Measurements from ENCODE around the gene SYTL2.

The SYTL2 gene

GRCh38 chr11:85762226-85762625 lies 48.7 kb downstream of the SYTL2 start:
- Histone ChIP-seq H3K27ac (ENCODE audit: low read depth, low read length, severe bottlenecking) (no peak overlapping the region), H3K4me1 (ENCODE audit: control insufficient read depth, insufficient read depth, low read length, poor library complexity, severe bottlenecking) (peaks cover 9% of the 10 kb centered on the region), H3K36me3 (ENCODE audit: control insufficient read depth, insufficient read depth, low read length) (no peaks in the 10 kb centered on the region), H3K9me3 (ENCODE audit: control insufficient read depth, low read length) (no peaks in the 10 kb centered on the region), H3K4me3 (ENCODE audit: extremely low read depth, insufficient read depth, low read length, poor library complexity, severe bottlenecking) (no peak overlapping the region)
- 92 to 93% methylated on average over 1 of the region's 1 CpG for WGBS, 2 experiments (ENCODE audit: insufficient coverage in 2 of 2)

- Histone ChIP-seq H3K27ac (ENCODE audit: low read depth, low read length, severe bottlenecking) (no peak overlapping the region), H3K4me1 (ENCODE audit: control insufficient read depth, insufficient read depth, low read length, poor library complexity, severe bottlenecking) (peaks cover 9% of the 10 kb centered on the region), H3K9me3 (ENCODE audit: control insufficient read depth, low read length) (no peaks in the 10 kb centered on the region), H3K36me3 (ENCODE audit: control insufficient read depth, insufficient read depth, low read length) (no peaks in the 10 kb centered on the region), H3K4me3 (ENCODE audit: extremely low read depth, insufficient read depth, low read length, poor library complexity, severe bottlenecking) (no peak overlapping the region)
- no CpG with 5 or more reads among the region's 2 CpGs for WGBS, 2 experiments (ENCODE audit: insufficient coverage in 2 of 2)
Measured at GRCh38 chr11:85759915-85760314, 51.0 kb downstream of the SYTL2 start.

- Histone ChIP-seq H3K27ac (ENCODE audit: low read depth, low read length, severe bottlenecking) (no peak overlapping the region), H3K4me3 (ENCODE audit: extremely low read depth, insufficient read depth, low read length, poor library complexity, severe bottlenecking) (no peak overlapping the region), H3K36me3 (ENCODE audit: control insufficient read depth, insufficient read depth, low read length) (no peaks in the 10 kb centered on the region), H3K9me3 (ENCODE audit: control insufficient read depth, low read length) (no peaks in the 10 kb centered on the region), H3K4me1 (ENCODE audit: control insufficient read depth, insufficient read depth, low read length, poor library complexity, severe bottlenecking) (peaks cover 9% of the 10 kb centered on the region)
- WGBS, 2 experiments (ENCODE audit: insufficient coverage in 2 of 2) = no CpG with 5 or more reads among the region's 1 CpG
Measured at GRCh38 chr11:85758480-85759039, 52.4 kb downstream of the SYTL2 start.

GRCh38 chr11:85758026-85758425 lies 52.9 kb downstream of the SYTL2 start:
- WGBS, 2 experiments (ENCODE audit: insufficient coverage in 2 of 2) = 88 to 98% methylated on average over 3 to 4 of the region's 4 CpGs

GRCh38 chr11:85756401-85757200 lies 54.3 kb downstream of the SYTL2 start:
- Histone ChIP-seq H3K4me3 (ENCODE audit: extremely low read depth, insufficient read depth, low read length, poor library complexity, severe bottlenecking) (no peak overlapping the region), H3K9me3 (ENCODE audit: control insufficient read depth, low read length) (no peaks in the 10 kb centered on the region), H3K27ac (ENCODE audit: low read depth, low read length, severe bottlenecking) (no peak overlapping the region), H3K4me1 (ENCODE audit: control insufficient read depth, insufficient read depth, low read length, poor library complexity, severe bottlenecking) (peaks cover 22% of the 10 kb centered on the region), H3K36me3 (ENCODE audit: control insufficient read depth, insufficient read depth, low read length) (no peaks in the 10 kb centered on the region)
- WGBS, 2 experiments (ENCODE audit: insufficient coverage in 2 of 2) = 90 to 100% methylated on average over 2 to 3 of the region's 6 CpGs

More at GRCh38 chr11:85758026-85758425, 52.9 kb downstream of the SYTL2 start:
- no peaks in the 10 kb centered on the region for H3K36me3 ChIP-seq (ENCODE audit: control insufficient read depth, insufficient read depth, low read length)
- no peaks in the 10 kb centered on the region for H3K9me3 ChIP-seq (ENCODE audit: control insufficient read depth, low read length)
- H3K4me3 ChIP-seq (ENCODE audit: extremely low read depth, insufficient read depth, low read length, poor library complexity, severe bottlenecking) = no peak overlapping the region
- no peak overlapping the region for H3K27ac ChIP-seq (ENCODE audit: low read depth, low read length, severe bottlenecking)
- H3K4me1 ChIP-seq (ENCODE audit: control insufficient read depth, insufficient read depth, low read length, poor library complexity, severe bottlenecking) = peaks cover 11% of the 10 kb centered on the region

GRCh38 chr11:85755701-85756100 lies 55.2 kb downstream of the SYTL2 start:
- Histone ChIP-seq H3K27ac (ENCODE audit: low read depth, low read length, severe bottlenecking) (no peak overlapping the region), H3K36me3 (ENCODE audit: control insufficient read depth, insufficient read depth, low read length) (no peaks in the 10 kb centered on the region), H3K4me1 (ENCODE audit: control insufficient read depth, insufficient read depth, low read length, poor library complexity, severe bottlenecking) (peaks cover 22% of the 10 kb centered on the region), H3K4me3 (ENCODE audit: extremely low read depth, insufficient read depth, low read length, poor library complexity, severe bottlenecking) (no peak overlapping the region), H3K9me3 (ENCODE audit: control insufficient read depth, low read length) (no peaks in the 10 kb centered on the region)
- WGBS, 2 experiments (ENCODE audit: insufficient coverage in 2 of 2) = no CpG with 5 or more reads among the region's 1 CpG

- Histone ChIP-seq H3K27ac (ENCODE audit: low read depth, low read length, severe bottlenecking) (no peak overlapping the region), H3K36me3 (ENCODE audit: control insufficient read depth, insufficient read depth, low read length) (no peaks in the 10 kb centered on the region), H3K9me3 (ENCODE audit: control insufficient read depth, low read length) (no peaks in the 10 kb centered on the region), H3K4me3 (ENCODE audit: extremely low read depth, insufficient read depth, low read length, poor library complexity, severe bottlenecking) (no peak overlapping the region), H3K4me1 (ENCODE audit: control insufficient read depth, insufficient read depth, low read length, poor library complexity, severe bottlenecking) (peaks cover 22% of the 10 kb centered on the region)
- 86 to 87% methylated on average over 1 to 2 of the region's 2 CpGs for WGBS, 2 experiments (ENCODE audit: insufficient coverage in 2 of 2)
Measured at GRCh38 chr11:85755285-85755684, 55.7 kb downstream of the SYTL2 start.

GRCh38 chr11:85752890-85753581 lies 57.9 kb downstream of the SYTL2 start:
- Histone ChIP-seq H3K36me3 (ENCODE audit: control insufficient read depth, insufficient read depth, low read length) (no peaks in the 10 kb centered on the region), H3K27ac (ENCODE audit: low read depth, low read length, severe bottlenecking) (no peak overlapping the region), H3K4me3 (ENCODE audit: extremely low read depth, insufficient read depth, low read length, poor library complexity, severe bottlenecking) (no peak overlapping the region), H3K4me1 (ENCODE audit: control insufficient read depth, insufficient read depth, low read length, poor library complexity, severe bottlenecking) (peaks cover 13% of the 10 kb centered on the region), H3K9me3 (ENCODE audit: control insufficient read depth, low read length) (no peaks in the 10 kb centered on the region)
- 89 to 93% methylated on average over 5 to 6 of the region's 7 CpGs for WGBS, 2 experiments (ENCODE audit: insufficient coverage in 2 of 2)

GRCh38 chr11:85752201-85752889 lies 58.6 kb downstream of the SYTL2 start:
- 88 to 91% methylated on average over 2 to 3 of the region's 4 CpGs for WGBS, 2 experiments (ENCODE audit: insufficient coverage in 2 of 2)
- H3K9me3 ChIP-seq (ENCODE audit: control insufficient read depth, low read length) = no peaks in the 10 kb centered on the region
- H3K36me3 ChIP-seq (ENCODE audit: control insufficient read depth, insufficient read depth, low read length) = no peaks in the 10 kb centered on the region
- H3K4me3 ChIP-seq (ENCODE audit: extremely low read depth, insufficient read depth, low read length, poor library complexity, severe bottlenecking) = no peak overlapping the region
- peaks cover 13% of the 10 kb centered on the region for H3K4me1 ChIP-seq (ENCODE audit: control insufficient read depth, insufficient read depth, low read length, poor library complexity, severe bottlenecking)
- no peak overlapping the region for H3K27ac ChIP-seq (ENCODE audit: low read depth, low read length, severe bottlenecking)

- Histone ChIP-seq H3K36me3 (ENCODE audit: control insufficient read depth, insufficient read depth, low read length) (no peaks in the 10 kb centered on the region), H3K4me1 (ENCODE audit: control insufficient read depth, insufficient read depth, low read length, poor library complexity, severe bottlenecking) (peaks cover 13% of the 10 kb centered on the region), H3K4me3 (ENCODE audit: extremely low read depth, insufficient read depth, low read length, poor library complexity, severe bottlenecking) (no peak overlapping the region), H3K27ac (ENCODE audit: low read depth, low read length, severe bottlenecking) (no peak overlapping the region), H3K9me3 (ENCODE audit: control insufficient read depth, low read length) (no peaks in the 10 kb centered on the region)
Measured at GRCh38 chr11:85751724-85752123, 59.2 kb downstream of the SYTL2 start.
